ENCODE measurements around the gene POLDIP2. TPM values are rescaled to one million over a fixed set of nuclear protein-coding genes. Genes with fewer than 3 reads are reported as not detected.

The POLDIP2 gene
- 10 to 100 TPM; 78.2 to 91.2 TPM for total RNA-seq

- Mint-ChIP-seq H3K36me3 (ENCODE audit: insufficient read depth in 2 of 2) (peaks cover 4 to 5% of the 10 kb centered on the region in 2 donors), H3K27ac (peak within 1 kb of the TSS; percentile 100), H3K9me3 (no peaks in the 10 kb centered on the region), H3K4me1 (ENCODE audit: low read depth) (peaks cover 24% of the 10 kb centered on the region), H3K4me3 (peak within 1 kb of the TSS; percentile 97 to 99), H3K27me3 (ENCODE audit: low read depth) (no peaks in the 10 kb centered on the region)
- peak; percentile 99 to 100 for ATAC-seq (replicated peaks in 1 of 2)
- peak; percentile 97 to 98 for DNase-seq
Measured at GRCh38 chr17:28357061-28357900, at the start of gene POLDIP2. TSS of gene POLDIP2 (minus strand) at chr17:28357527. CDS start at chr17:28357448, 79 bp downstream.

- Mint-ChIP-seq H3K9me3 (no peaks in the 10 kb centered on the region), H3K4me3 (peak overlapping the region; percentile 80 to 84), H3K27me3 (ENCODE audit: low read depth) (peaks cover 13% of the 10 kb centered on the region), H3K4me1 (ENCODE audit: low read depth) (peaks cover 7% of the 10 kb centered on the region), H3K27ac (no peak overlapping the region), H3K36me3 (ENCODE audit: insufficient read depth in 2 of 2) (no peaks in the 10 kb centered on the region)
- DNase-seq (no peak), ATAC-seq (replicated peaks in 1 of 2) (peak; percentile 6 to 15)
Measured at GRCh38 chr17:28406473-28406814, 49.1 kb upstream of the POLDIP2 start.

GRCh38 chr17:28405632-28406472, 48.5 kb upstream of the POLDIP2 start, which contains the start of gene SLC46A1:
TSS of gene SLC46A1 (minus strand) at chr17:28406212. CDS start at chr17:28406114, 98 bp downstream.
- H3K27me3 Mint-ChIP-seq (ENCODE audit: low read depth) = peaks cover 13% of the 10 kb centered on the region
- no peak within 1 kb of the TSS for H3K27ac Mint-ChIP-seq
- H3K4me1 Mint-ChIP-seq (ENCODE audit: low read depth) = peaks cover 7% of the 10 kb centered on the region
- H3K4me3 Mint-ChIP-seq = peak within 1 kb of the TSS; percentile 80 to 84
- H3K36me3 Mint-ChIP-seq (ENCODE audit: insufficient read depth in 2 of 2) = no peaks in the 10 kb centered on the region
- DNase-seq (peak; percentile 67 to 72), ATAC-seq (replicated peaks in 1 of 2) (peak; percentile 86 to 88)
- H3K9me3 Mint-ChIP-seq = no peaks in the 10 kb centered on the region

- DNase-seq = no peak
- ATAC-seq (replicated peaks in 1 of 2) = no peak
- Mint-ChIP-seq H3K27ac (no peak overlapping the region), H3K9me3 (no peaks in the 10 kb centered on the region), H3K27me3 (ENCODE audit: low read depth) (peaks cover 13% of the 10 kb centered on the region), H3K4me3 (peak overlapping the region; percentile 80 to 84), H3K4me1 (ENCODE audit: low read depth) (peaks cover 7% of the 10 kb centered on the region), H3K36me3 (ENCODE audit: insufficient read depth in 2 of 2) (no peaks in the 10 kb centered on the region)
Measured at GRCh38 chr17:28404812-28405570, 47.7 kb upstream of the POLDIP2 start.

GRCh38 chr17:28404461-28404811, 47.1 kb upstream of the POLDIP2 start:
- H3K4me1 Mint-ChIP-seq (ENCODE audit: low read depth) = peaks cover 7% of the 10 kb centered on the region
- H3K27ac Mint-ChIP-seq = no peak overlapping the region
- ATAC-seq (replicated peaks in 1 of 2) (no peak), DNase-seq (no peak)
- H3K27me3 Mint-ChIP-seq (ENCODE audit: low read depth) = peaks cover 13% of the 10 kb centered on the region
- H3K9me3 Mint-ChIP-seq = no peaks in the 10 kb centered on the region
- H3K36me3 Mint-ChIP-seq (ENCODE audit: insufficient read depth in 2 of 2) = no peaks in the 10 kb centered on the region
- H3K4me3 Mint-ChIP-seq = peak overlapping the region; percentile 25 to 84

GRCh38 chr17:28404007-28404406, 46.7 kb upstream of the POLDIP2 start:
- ATAC-seq (replicated peaks in 1 of 2) (no peak), DNase-seq (no peak)
- H3K36me3 Mint-ChIP-seq (ENCODE audit: insufficient read depth in 2 of 2) = no peaks in the 10 kb centered on the region
- H3K4me1 Mint-ChIP-seq (ENCODE audit: low read depth) = peaks cover 7% of the 10 kb centered on the region
- H3K4me3 Mint-ChIP-seq = peak overlapping the region in 1 of 2 donors; percentile 10
- H3K27ac Mint-ChIP-seq = no peak overlapping the region
- no peaks in the 10 kb centered on the region for H3K9me3 Mint-ChIP-seq
- H3K27me3 Mint-ChIP-seq (ENCODE audit: low read depth) = peaks cover 13% of the 10 kb centered on the region

- H3K4me3 Mint-ChIP-seq = no peak overlapping the region
- peaks cover 7% of the 10 kb centered on the region for H3K4me1 Mint-ChIP-seq (ENCODE audit: low read depth)
- DNase-seq (no peak), ATAC-seq (replicated peaks in 1 of 2) (no peak)
- H3K36me3 Mint-ChIP-seq (ENCODE audit: insufficient read depth in 2 of 2) = no peaks in the 10 kb centered on the region
- no peak overlapping the region for H3K27ac Mint-ChIP-seq
- peaks cover 1% of the 10 kb centered on the region for H3K27me3 Mint-ChIP-seq (ENCODE audit: low read depth)
- no peaks in the 10 kb centered on the region for H3K9me3 Mint-ChIP-seq
Measured at GRCh38 chr17:28402844-28403243, 45.5 kb upstream of the POLDIP2 start.

GRCh38 chr17:28402224-28402630, 44.9 kb upstream of the POLDIP2 start:
- Mint-ChIP-seq H3K27me3 (ENCODE audit: low read depth) (no peaks in the 10 kb centered on the region), H3K9me3 (no peaks in the 10 kb centered on the region), H3K4me1 (ENCODE audit: low read depth) (peaks cover 7% of the 10 kb centered on the region), H3K27ac (no peak overlapping the region), H3K4me3 (no peak overlapping the region), H3K36me3 (ENCODE audit: insufficient read depth in 2 of 2) (no peaks in the 10 kb centered on the region)
- no peak for DNase-seq
- no peak for ATAC-seq (replicated peaks in 1 of 2)

- DNase-seq (no peak), ATAC-seq (replicated peaks in 1 of 2) (no peak)
- Mint-ChIP-seq H3K36me3 (ENCODE audit: insufficient read depth in 2 of 2) (no peaks in the 10 kb centered on the region), H3K4me1 (ENCODE audit: low read depth) (peaks cover 7% of the 10 kb centered on the region), H3K27me3 (ENCODE audit: low read depth) (no peaks in the 10 kb centered on the region), H3K4me3 (no peak overlapping the region), H3K27ac (no peak overlapping the region), H3K9me3 (no peaks in the 10 kb centered on the region)
Measured at GRCh38 chr17:28399808-28400207, 42.5 kb upstream of the POLDIP2 start.

GRCh38 chr17:28398280-28398981, 41.1 kb upstream of the POLDIP2 start:
- no peak overlapping the region for H3K4me3 Mint-ChIP-seq
- H3K27me3 Mint-ChIP-seq (ENCODE audit: low read depth) = no peaks in the 10 kb centered on the region
- no peaks in the 10 kb centered on the region for H3K9me3 Mint-ChIP-seq
- peaks cover 2% of the 10 kb centered on the region in 2 donors for H3K36me3 Mint-ChIP-seq (ENCODE audit: insufficient read depth in 2 of 2)
- no peak overlapping the region for H3K27ac Mint-ChIP-seq
- ATAC-seq (replicated peaks in 1 of 2) (no peak), DNase-seq (no peak)
- H3K4me1 Mint-ChIP-seq (ENCODE audit: low read depth) = peaks cover 7% of the 10 kb centered on the region

- peaks cover 2% of the 10 kb centered on the region in 2 donors for H3K36me3 Mint-ChIP-seq (ENCODE audit: insufficient read depth in 2 of 2)
- H3K9me3 Mint-ChIP-seq = no peaks in the 10 kb centered on the region
- H3K27me3 Mint-ChIP-seq (ENCODE audit: low read depth) = no peaks in the 10 kb centered on the region
- no peak overlapping the region for H3K4me3 Mint-ChIP-seq
- H3K27ac Mint-ChIP-seq = no peak overlapping the region
- H3K4me1 Mint-ChIP-seq (ENCODE audit: low read depth) = peaks cover 7% of the 10 kb centered on the region
- DNase-seq (no peak), ATAC-seq (replicated peaks in 1 of 2) (no peak)
Measured at GRCh38 chr17:28397687-28398279, 40.5 kb upstream of the POLDIP2 start.

GRCh38 chr17:28397275-28397674, 39.9 kb upstream of the POLDIP2 start:
- no peak overlapping the region for H3K27ac Mint-ChIP-seq
- peaks cover 2% of the 10 kb centered on the region in 2 donors for H3K36me3 Mint-ChIP-seq (ENCODE audit: insufficient read depth in 2 of 2)
- DNase-seq (no peak), ATAC-seq (replicated peaks in 1 of 2) (no peak)
- no peaks in the 10 kb centered on the region for H3K9me3 Mint-ChIP-seq
- H3K4me1 Mint-ChIP-seq (ENCODE audit: low read depth) = peaks cover 7% of the 10 kb centered on the region
- H3K27me3 Mint-ChIP-seq (ENCODE audit: low read depth) = no peaks in the 10 kb centered on the region
- no peak overlapping the region for H3K4me3 Mint-ChIP-seq
